Measurements from ENCODE around the gene RMND5B.

GRCh38 chr5:178147406-178147805 is 16.6 kb downstream of the RMND5B start:
- no peak for TF ChIP-seq CTCF (IDR thresholded peaks at IDR 0.05)
- TF ChIP-seq POLR2AphosphoS5 (IDR thresholded peaks at IDR 0.05) = no peak
- no peak for TF ChIP-seq POLR2A (IDR thresholded peaks at IDR 0.05)
- TF ChIP-seq EP300 (IDR thresholded peaks at IDR 0.05) = no peak

Data from sigmoid colon (tissue), 4 donors.